K562 (cell line): ENCODE results near the gene VWA1.

ENCODE experiments used
- CBFA2T3 ChIP-seq: fragments of 450-650 bp; IDR thresholded peaks from 2 replicates; pipeline ENCODE4 v1.6.1; 2017
- CTCF ChIP-seq, 3 experiments: IDR thresholded peaks in 2 of 3; conservative IDR thresholded peaks in 1 of 3; 2 replicates each; pipeline ENCODE4 v1.5.1; 2011 to 2012; ENCODE audit warnings: low read length in 3 of 3, mild to moderate bottlenecking in 3 of 3, control low read depth in 2 of 3, improper control_type of control experiment in 1 of 3, inconsistent platforms in 1 of 3, low read depth in 1 of 3, mixed read lengths in 1 of 3, moderate library complexity in 1 of 3; ENCODE audit not compliant: insufficient read depth in 2 of 3
- EZH2 ChIP-seq: IDR thresholded peaks from 2 replicates; pipeline ENCODE4 v1.6.1; 2012; ENCODE audit warnings: low read depth, mild to moderate bottlenecking, inconsistent platforms, low read length, borderline replicate concordance
- MEF2A ChIP-seq: IDR thresholded peaks from 2 replicates; pipeline ENCODE4 v1.6.1; 2011; ENCODE audit warnings: low read depth, mild to moderate bottlenecking, low read length, moderate library complexity; ENCODE audit not compliant: control insufficient read depth
- POLR2AphosphoS2 ChIP-seq: IDR thresholded peaks from 2 replicates; pipeline ENCODE4 v1.6.1; 2012; ENCODE audit warnings: low read length, improper control_type of control experiment
- ZBTB1 ChIP-seq: sonication (generic); formaldehyde crosslinking; IDR thresholded peaks from 2 replicates; pipeline ENCODE4 v1.8.1; 2023; ENCODE audit warnings: missing genetic modification reagents, low read depth, mild to moderate bottlenecking, borderline replicate concordance
- ZNF224 ChIP-seq: sonication (generic); formaldehyde crosslinking; IDR thresholded peaks from 2 replicates; pipeline ENCODE4 v1.8.0; 2022; ENCODE audit warnings: mild to moderate bottlenecking, missing genetic modification reagents
- ZNF407 ChIP-seq: fragments of 450-650 bp; IDR thresholded peaks from 2 replicates; pipeline ENCODE4 v1.6.1; 2016; ENCODE audit warnings: low read depth
- ZNF507 ChIP-seq: conservative IDR thresholded peaks from 2 replicates; pipeline ENCODE4 v1.6.1; 2017; ENCODE audit warnings: missing genetic modification characterization, missing compliant biosample characterization
- TF ChIP-seq, protein P1 (sequence below): fragments of 450-650 bp; IDR thresholded peaks from 2 replicates; pipeline ENCODE4 v1.6.1; 2018; ENCODE audit not compliant: partially characterized antibody

DNA sequence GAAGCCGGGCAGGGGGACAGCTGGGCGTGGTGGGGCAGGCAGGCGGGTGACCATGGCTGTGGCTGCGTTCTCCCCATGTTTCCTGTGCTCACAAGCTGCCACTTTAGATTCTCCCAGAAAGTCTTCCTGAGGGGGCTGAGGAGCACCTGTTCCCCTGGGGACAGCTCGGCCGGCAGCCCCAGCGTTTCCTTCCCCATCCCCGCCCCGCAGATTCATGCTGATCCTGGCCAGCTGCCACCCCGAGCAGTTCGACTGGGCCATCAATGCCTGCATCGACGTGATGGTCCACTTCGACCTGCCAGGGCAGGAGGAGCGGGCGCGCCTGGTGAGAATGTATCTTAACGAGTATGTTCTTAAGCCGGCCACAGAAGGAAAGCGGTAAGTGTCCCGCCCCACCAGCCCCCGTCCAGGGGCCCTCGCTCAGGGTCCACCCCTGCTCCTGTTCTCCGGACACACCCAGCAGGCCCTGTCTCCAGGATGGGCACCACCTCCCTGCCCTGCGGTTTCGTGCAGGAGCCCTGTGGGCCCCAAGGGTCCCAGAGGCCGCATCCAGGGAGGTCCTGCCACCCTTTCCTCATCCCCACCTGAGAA is 25.1 kb downstream of the VWA1 start:
- TF ChIP-seq ZNF407 (no peak), EZH2 (no peak), MEF2A (no peak), ZNF224 (CRISPR knock-in tag) (no peak), POLR2AphosphoS2 (no peak), ZBTB1 (no peak), CTCF (IDR thresholded peaks at IDR 0.05 in 2 of 3, conservative IDR thresholded peaks at IDR 0.05 in 1 of 3; ENCODE audit: insufficient read depth in 2 of 3, low read depth in 1 of 3, low read length in 3 of 3) (no peak), CBFA2T3 (no peak), ZNF507 (no peak)
- TF ChIP-seq, protein P1, sequence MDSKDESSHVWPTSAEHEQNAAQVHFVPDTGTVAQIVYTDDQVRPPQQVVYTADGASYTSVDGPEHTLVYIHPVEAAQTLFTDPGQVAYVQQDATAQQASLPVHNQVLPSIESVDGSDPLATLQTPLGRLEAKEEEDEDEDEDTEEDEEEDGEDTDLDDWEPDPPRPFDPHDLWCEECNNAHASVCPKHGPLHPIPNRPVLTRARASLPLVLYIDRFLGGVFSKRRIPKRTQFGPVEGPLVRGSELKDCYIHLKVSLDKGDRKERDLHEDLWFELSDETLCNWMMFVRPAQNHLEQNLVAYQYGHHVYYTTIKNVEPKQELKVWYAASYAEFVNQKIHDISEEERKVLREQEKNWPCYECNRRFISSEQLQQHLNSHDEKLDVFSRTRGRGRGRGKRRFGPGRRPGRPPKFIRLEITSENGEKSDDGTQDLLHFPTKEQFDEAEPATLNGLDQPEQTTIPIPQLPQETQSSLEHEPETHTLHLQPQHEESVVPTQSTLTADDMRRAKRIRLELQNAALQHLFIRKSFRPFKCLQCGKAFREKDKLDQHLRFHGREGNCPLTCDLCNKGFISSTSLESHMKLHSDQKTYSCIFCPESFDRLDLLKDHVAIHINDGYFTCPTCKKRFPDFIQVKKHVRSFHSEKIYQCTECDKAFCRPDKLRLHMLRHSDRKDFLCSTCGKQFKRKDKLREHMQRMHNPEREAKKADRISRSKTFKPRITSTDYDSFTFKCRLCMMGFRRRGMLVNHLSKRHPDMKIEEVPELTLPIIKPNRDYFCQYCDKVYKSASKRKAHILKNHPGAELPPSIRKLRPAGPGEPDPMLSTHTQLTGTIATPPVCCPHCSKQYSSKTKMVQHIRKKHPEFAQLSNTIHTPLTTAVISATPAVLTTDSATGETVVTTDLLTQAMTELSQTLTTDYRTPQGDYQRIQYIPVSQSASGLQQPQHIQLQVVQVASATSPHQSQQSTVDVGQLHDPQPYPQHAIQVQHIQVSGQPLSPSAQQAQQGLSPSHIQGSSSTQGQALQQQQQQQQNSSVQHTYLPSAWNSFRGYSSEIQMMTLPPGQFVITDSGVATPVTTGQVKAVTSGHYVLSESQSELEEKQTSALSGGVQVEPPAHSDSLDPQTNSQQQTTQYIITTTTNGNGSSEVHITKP, result no peak
